Forelimb muscle (tissue), 1 donor: ENCODE measurements around the gene TARS1. TPM values are rescaled to one million over a fixed set of nuclear protein-coding genes. Genes with fewer than 3 reads are reported as not detected.
"Not testable (repeated sequence)": the region's sequence is repeated elsewhere in the genome, so short reads cannot be mapped to it uniquely, and the experiment has no call there.

ENCODE experiments used
- DNase-seq: peaks from one replicate; pipeline ENCODE4 v3.0.0-alpha.2; 2013; ENCODE audit warnings: low read depth
- polyA plus RNA-seq: library from polyadenylated mRNA; unstranded; fragments of 120-200 nt; gene quantifications from one replicate; pipeline ENCODE4 v1.2.1, GENCODE V29; 2013; ENCODE audit not compliant: insufficient read length

TARS1 gene
- polyA plus RNA-seq, 1 donor = 83.3 TPM

DNA sequence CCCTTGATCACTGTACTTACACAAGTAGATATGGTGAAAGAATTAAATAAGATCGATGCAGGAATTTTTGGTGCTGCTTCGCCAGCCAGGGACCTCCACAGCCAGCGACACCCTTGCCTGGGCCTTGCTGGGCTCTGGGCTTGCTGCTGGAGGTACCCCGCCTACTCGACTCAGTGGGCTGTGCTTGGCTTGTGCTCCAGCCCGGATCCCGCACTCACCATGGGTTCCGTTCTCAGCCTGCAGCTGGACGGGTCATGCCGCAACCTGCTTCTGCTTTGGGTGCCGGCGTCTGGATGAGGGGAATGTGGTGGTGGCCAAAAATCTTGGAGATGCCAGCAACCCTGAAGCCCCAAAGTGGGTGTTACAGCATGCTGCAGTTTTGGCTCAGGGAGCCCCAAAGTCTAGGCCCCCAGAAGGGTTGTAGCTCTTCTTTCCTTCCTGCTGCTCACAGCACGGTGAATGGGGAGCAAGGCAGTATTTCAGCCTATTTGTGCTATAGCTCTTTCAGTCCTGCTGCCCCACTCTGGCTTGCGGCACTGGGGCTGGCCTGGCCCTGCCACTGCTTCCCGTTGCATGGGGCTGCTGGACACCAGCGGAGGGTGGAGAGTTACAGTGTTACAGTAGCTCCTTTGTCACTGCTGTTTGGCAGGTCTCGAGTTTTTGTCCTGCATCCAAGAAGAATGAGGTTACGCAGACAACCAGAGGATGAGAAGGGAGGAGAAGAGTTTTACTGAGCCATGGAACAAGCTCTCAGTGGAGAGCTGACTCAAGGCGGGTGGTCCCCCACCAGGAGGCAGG is 48.0 kb downstream of the TARS1 start:
- no peak for DNase-seq

DNA sequence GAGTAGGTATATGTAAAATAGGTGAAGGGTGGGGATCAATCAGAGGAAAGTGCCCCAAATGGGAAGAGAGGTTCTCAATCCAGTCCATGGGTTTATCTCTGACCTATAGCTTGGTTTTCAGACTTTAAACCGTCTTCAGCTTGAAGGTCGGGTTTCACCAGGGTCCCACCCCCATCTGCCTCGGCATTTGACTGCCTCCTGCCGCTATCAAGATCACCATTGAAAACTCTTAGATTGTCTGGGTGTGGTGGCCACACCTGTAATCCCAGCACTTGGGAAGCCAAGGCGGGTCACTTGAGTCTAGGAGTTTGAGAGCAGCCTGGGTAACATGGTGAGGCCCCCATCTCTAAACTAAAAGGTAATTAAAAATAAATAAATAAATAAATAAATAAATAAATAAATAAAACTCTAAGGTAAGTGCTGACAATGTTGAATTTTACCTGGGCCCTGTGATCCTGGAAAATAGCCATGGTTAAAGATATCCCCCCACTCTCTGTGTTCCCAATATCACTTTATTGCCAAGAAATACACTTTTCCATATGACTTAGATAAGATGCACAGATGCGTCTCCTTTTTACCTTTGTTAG is 48.8 kb downstream of the TARS1 start:
- no peak for DNase-seq

DNA sequence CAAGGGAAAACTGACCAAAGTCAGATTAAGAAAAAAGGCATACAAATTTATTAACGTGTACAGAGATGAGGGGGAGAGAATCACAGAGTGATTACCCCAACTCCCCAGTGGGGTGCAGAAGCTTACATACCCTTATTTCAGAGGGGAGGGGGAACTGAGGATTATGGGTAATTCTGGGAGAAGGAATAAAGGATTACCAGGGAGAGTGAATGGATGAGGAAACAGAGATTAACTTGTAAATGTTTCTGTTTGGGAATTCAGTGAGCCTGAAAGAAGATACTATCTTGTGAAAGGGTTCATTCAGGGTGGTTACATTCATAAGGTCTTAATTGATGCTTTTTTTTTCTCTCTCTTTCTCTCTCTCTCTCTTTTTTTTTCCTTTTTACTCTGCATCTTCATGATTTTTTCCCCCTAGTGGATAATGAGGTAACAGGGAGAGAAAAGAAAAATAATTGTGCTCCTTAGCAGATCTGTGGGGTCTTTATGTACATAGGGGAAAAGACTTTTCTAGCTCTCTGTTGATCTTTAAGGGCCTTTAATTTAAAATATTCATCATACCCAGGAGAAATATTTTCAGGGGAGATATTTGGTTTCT is 49.4 kb downstream of the TARS1 start:
- no peak for DNase-seq

DNA sequence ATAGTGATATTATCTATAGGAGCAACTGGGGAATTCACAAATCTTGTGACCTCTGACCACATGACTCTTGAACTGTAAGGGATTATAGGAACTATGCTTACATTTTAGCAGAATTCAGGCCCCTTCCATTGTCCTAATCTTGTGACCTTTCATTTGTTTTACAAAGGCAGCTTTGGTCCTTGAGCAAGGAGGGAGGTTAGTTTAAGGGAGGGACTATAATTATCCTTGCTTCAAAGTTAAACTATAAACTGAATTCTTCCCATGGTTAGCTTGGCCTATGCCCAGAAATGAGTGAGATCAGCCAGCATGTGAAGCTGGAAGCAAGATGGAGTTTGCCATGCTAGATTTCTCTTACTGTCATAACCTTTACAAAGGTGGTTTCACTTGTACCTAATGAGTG is 51.2 kb downstream of the TARS1 start:
- DNase-seq = no peak

DNA sequence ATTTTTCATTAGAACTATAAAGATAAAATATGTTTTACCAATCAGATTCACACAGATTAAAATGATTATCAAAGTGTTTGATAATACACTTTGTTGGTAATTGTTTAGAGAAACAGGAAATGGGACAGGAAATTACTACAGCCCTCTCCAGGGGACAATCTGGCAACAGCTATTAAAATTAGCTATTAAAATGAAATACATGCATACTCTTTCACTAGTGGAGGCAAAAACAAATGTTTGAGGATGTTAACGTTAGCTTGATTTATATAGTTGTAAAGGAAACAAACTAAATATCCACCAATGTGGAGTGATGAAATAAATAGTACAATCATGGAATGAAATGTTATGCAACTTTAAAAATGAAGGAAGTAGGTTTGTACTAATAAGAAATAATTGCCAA is 53.7 kb downstream of the TARS1 start:
- no peak for DNase-seq

DNA sequence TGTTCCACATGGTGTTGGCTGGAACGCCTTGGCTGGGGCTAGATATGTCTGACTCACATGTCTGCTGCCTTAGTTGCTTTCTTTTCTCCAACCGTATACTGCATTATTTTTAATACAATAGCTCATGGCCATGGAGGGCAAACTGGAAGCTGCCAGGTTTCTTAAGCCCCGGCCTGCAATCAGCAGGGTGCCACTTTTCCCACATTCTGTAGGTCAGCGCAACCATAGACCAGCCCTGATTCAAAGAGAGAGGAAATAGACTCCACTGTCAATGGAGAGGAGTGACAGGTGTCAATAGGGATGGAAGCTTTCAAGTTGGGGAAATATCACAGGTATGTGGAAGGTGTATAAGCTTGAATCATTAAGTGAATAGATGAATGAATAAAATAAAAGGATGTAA is 60.5 kb downstream of the TARS1 start:
- no peak for DNase-seq

DNA sequence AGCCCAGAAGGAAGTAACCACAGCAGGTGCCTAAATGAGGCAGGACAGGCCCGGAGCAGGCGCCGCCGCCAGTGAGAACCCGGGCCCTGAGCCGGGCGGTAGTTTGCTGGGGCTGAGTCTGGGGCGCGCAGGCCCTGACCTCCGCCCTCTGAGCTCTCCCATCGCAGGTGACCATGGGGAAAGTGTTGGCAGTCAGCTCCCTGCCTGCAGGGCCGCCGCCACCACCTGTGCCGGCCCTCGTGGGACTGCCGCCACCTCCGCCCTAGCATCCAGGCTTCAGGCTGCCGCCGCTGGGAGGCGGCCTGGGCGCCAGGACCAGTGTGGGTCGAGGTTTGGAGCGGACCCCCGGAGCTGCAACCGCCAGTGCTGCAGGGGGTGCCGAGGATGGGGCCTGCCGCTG is 61.1 kb downstream of the TARS1 start:
- DNase-seq = no peak

DNA sequence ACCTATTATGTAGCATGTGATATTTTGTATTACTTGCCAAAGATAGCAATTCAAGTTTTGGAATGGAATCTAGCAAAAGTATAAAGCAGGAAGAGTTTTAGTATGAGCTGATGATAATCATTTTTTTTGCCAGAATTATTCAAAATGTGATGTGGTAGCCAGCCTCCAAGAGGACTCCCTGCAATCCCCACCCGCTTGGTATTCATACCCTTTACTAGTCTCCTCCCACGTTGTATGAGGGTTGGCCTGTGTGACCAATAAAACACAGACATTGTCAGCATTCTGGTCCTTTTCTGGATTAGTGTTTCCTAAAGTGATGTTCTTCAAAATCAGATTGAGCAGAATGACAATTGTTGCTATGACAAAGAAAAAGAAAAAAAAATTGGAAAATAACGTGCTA is 63.8 kb downstream of the TARS1 start:
- no peak for DNase-seq

DNA sequence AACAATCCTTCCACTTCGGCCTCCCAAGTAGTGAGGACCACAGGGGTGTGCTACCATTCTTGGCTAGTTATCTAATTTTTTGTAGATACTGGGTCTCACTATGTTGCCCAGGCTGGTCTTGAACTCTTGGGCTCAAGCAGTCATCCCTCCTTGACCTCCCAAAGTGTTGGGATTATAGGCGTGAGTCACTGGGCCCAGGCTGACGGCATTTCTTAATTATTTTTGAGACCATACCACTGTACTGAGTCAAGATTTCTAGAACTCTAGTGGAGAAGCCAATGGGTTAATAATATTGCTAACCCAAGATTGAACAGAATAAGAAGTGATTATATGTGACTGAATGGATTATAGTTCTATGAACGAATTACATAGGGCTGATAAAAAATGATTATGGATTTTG is 66.7 kb downstream of the TARS1 start:
- no peak for DNase-seq

DNA sequence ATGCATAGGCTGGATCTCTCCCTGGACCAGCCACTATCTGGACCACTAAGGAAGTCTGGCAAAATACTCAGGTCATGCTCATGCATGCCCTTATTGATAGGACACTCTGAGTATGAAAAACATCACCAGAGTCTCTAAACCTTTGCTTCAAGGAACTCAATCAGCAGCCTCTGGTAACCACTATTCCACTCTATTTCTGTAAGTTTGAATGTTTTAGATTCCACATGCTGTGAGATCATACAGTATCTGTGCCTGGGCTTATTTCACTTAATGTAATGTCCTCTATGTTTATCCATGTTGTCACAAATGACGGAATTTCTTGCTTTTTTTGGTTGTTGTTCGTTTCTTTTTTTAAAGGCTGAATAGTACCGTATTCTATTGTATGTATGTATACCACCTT is 68.3 kb downstream of the TARS1 start:
- DNase-seq = no peak

DNA sequence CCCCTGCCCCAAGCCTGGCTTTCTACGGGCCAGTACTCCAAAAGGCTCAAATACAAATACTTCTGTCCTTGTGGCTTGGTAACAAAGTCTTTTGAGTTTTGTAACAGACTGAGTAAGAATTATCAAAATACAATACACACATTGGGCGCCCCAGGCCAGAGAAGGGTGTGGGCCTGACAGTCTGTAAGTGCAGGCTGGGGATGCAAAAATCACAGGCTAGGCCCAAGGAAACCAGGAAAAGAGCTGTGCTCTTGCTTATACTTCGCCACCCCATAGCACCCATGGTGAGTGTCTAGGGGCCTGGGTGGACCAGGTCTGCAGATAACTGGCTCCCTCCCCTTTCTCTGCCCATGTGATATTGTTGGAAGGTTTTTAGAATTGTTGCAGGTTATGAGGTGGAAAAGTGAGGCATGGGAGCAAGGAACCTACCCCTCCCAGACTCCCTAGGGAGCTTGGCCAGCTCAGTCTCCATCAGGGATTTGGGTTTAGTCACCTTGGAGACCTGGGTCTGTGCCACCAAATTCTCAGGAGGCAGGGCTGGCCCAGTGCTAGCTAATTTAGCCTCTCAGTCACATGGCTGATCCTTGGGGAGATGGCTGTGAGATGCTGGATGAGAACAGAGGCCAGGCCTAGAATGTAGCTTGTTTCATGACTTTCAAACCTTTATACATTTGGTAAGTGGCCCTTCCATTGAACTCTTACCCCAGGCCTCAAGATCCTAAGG is 72.9 kb downstream of the TARS1 start:
- DNase-seq = no peak

DNA sequence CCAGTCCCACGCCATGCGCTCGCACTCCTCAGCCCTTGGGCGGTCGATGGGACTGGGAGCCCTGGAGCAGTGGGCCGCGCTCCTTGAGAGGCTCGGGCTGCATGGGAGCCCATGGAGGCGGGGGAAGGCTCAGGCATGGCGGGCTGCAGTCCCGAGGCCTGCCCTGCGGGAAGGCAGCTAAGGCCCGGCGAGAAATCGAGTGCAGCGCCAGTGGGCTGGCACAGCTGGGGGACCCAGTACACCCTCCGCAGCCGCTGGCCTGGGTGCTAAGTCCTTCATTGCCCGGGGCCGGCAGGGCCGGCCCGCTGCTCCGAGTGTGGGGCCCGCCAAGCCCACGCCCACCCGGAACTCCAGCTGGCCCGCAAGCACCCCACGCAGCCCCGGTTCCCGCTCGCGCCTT is 74.6 kb downstream of the TARS1 start:
- DNase-seq = not testable (repeated sequence)

DNA sequence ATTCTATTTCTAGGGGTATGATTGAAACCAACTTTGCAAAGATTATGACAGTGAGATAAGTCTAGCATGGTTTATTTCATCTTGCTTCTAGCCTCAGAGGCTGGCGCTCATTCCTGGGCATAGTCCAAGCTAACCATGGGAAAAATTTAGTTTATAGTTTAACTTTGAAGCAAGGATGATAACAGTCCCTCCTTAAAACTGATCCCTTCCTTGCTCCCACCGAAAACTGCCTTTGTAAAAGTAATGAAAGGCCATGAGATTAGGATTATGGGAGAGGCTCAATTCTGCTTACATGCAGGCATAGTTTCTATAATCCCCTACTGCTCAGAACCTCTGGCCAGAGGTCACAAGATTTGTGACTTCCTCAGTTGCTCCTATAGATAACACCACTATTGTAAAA is 75.7 kb downstream of the TARS1 start:
- no peak for DNase-seq
